Activated CD4-positive, alpha-beta T cell treated with anti-CD3 and anti-CD28 coated beads for 4 hours (primary cell): ENCODE measurements around the gene SFRP4.
"Not testable (repeated sequence)": the region's sequence is repeated elsewhere in the genome, so short reads cannot be mapped to it uniquely, and the experiment has no call there.

Experiments
- DNase-seq, 2 donors: peaks; one replicate each; pipeline ENCODE4 v3.0.0-alpha.2; 2020

The SFRP4 gene

DNA sequence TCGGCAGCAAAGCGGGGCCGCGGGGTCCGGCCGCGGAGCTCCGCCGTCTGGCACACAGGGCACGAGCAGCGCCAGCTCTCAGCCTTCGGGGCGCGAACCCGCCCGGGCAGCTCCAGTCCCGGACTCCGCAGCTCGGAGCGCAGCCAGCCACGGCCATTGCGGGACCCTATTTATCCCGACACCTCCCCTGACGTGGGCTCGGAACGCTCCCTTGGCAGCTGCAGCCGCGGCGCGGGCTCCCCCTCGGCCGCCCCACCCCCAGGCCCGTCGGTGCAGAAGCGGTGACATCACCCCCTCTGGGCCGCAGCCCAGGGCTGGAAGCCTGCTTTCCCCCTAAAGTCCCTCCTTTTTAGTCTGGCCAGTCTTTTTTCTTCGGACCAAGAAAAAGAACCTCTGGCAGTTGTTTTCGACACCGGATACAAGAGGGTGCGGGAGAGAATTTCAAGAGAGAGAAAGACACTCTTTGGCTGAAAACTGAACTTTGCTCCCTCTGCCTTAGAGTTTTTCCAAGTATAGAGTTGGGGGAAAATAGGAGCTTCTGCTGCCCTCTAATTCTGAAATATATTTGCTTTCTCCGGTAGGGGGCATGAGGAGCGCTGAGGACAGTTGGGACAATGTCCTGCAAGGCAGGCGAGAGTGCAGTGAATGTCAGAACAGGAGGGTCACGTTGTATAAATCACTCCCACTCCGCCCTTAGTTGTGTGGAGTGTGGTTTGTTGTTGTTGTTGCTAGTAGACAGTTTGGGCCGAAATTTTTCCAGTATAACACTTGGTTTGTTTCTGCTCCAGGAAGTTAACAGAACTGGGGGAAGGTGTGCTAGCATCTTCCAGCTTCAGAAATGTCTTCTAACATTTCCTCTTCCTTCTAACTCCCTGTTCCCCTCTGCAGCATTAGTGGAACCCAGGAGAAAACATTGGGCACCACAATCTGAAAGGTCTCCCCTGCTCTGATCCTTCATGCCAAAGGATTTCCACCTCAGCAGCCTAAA, at the start of gene SFRP4:
Gene SFRP4, minus strand, starts transcription at position 145 of the 988 bp plus-strand sequence. CDS start 280 bp downstream, outside the sequence.
- no peak for DNase-seq

DNA sequence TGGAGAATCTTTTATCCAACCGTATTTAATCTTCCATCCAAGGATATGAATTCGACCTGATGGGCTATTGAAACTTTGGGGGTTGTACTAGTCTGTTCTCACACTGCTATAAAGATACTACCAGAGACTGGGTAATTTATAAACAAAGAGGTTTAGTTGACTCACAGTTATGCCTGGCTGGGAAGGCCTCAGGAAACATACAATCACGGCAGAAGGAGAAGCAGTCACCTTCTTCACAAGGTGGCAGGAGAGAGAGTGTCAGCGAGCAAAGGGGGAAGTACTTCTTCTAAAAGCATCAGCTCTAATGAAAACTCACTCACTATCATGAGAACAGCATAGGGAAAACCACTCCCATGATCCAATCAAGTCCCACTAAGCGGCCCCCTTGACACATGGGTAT, 47.6 kb upstream of the SFRP4 start:
- no peak for DNase-seq

DNA sequence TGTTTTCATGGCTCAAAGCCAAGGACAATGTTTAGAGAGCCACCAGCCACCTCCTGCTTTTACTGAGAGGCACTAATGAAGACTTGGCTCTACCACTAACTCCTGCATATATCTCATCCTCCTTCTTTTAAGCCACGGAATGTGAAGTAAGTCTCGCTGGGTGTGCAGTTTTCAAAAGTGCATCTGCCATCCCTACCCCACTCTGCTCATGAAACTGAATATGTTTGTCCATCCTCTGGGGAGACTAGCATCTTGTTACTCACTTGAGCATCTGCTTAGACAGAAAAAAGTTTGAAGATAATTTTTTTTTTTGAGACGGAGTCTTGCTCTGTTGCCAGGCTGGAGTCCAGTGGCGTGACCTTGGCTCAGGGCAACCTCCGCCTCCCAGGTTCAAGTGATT, 44.6 kb upstream of the SFRP4 start:
- no peak for DNase-seq

DNA sequence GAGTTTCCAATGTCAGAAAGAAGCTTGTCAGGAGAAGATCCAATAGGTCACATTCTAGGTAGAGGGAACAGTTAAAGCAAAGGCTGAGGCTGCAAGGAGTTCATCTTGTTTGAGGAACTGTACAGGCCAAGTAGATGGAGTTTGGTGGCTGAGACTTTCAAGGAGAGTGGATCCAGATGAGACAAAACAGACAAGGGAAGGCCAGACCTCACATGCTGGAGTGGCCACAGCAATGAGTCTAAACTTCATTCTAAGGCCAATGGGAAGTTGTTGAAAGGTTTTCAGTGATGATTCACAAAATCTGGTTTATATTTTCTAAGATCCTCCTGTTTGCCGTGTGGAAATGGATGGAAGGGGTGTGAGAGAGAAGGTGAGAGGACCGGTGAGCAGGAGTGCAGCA, 43.9 kb upstream of the SFRP4 start:
- no peak for DNase-seq

DNA sequence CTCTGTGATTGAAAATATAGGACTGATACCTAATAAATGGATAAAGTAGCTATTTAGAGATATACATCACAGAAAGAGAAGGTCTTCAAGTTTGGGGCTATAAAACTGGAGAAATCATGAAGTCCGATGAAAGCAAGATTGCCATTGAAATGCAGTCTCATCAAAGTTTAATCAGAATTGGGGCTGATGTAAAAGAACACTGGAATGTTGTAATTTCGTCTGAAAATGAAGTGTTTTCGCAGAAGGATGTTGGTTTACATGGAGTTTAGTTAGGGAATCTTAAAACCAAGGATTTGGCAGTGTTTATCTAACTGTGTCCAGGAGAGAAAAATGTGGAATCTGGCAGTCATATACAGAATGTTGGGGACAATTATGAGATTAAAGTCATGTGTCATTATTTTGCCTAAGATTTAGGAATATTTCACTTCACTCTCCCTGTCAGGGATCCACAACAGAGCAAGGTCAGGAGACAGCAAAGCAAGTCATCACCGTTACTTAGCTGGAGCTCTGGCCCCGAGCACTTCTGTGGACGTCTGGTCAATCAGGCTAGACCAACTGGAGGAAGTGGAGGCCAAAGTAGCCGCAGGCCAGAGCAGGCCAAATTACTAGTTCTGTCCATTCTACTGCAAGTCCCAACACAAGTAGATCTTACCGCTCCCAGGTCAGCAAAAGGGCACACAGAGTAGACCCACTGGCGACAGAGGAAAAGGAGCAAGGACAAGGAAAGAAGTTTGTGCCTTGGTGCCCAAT, 40.8 kb upstream of the SFRP4 start:
- no peak for DNase-seq

DNA sequence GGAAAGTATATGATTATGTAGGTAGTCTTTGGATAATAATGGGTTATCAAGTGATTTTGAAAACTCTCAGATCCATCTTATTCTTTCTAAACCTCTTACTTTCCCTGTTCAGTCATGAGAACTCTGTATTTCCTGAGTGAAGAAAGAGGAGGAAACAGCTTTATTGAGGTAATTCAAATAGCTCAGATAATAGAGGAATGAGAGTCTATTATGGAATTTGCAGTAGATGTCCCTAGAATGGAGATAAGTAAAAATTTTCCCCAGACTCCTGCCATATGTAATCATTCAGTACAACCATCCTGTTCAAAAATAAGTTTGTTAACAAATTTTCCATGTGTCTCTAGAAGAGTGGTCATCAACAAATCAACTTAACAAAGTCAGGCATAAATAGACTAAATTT, 40.2 kb upstream of the SFRP4 start:
- DNase-seq: no peak

DNA sequence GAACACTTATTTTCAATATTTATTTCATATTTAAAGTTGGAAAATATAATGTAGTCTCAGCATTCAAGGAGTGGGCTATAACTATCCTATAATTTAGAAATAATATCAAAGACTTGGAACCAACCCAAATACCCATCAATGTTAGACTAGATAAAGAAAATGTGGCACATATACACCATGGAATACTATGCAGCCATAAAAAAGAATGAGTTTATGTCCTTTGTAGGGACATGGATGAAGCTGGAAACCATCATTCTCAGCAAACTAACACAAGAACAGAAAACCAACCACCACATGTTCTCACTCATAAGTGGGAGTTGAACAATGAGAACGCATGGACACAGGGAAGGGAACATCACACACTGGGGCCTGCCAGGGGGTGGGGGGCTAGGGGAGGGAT, 37.6 kb upstream of the SFRP4 start:
- DNase-seq: not testable (repeated sequence)

DNA sequence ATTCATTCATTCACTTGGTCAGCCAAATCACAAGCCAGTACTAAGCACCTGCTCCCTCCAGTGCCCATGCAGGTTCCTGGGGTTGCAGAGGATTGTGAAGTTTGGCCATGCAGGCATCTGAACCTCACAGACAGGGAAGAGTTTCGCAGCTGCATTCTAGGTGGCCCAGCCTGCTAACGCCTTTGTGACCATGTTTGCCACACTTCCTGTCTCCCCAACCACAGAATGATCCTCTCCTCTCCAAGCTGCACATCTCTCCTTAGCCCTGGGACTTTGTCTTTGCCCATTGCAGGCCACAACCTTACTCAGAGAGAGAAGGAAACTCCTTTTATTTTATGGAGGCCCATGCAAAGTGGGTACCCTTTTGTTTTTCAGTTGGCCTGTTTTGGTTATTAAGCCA, 35.6 kb upstream of the SFRP4 start:
- DNase-seq: no peak

DNA sequence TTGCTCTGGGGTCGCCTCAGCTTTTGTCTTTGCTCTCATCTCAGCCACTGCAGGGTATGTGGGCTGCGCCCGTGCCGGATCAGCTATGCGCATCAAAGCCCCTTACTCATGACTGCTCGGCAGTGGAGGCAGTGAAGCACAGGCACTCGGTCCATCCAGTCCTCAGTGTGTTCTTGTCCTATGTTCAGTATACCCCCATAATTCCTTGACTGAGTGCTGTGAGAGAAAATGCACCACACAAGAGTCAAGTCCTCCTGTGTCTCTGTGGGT, 31.3 kb upstream of the SFRP4 start:
- no peak for DNase-seq

DNA sequence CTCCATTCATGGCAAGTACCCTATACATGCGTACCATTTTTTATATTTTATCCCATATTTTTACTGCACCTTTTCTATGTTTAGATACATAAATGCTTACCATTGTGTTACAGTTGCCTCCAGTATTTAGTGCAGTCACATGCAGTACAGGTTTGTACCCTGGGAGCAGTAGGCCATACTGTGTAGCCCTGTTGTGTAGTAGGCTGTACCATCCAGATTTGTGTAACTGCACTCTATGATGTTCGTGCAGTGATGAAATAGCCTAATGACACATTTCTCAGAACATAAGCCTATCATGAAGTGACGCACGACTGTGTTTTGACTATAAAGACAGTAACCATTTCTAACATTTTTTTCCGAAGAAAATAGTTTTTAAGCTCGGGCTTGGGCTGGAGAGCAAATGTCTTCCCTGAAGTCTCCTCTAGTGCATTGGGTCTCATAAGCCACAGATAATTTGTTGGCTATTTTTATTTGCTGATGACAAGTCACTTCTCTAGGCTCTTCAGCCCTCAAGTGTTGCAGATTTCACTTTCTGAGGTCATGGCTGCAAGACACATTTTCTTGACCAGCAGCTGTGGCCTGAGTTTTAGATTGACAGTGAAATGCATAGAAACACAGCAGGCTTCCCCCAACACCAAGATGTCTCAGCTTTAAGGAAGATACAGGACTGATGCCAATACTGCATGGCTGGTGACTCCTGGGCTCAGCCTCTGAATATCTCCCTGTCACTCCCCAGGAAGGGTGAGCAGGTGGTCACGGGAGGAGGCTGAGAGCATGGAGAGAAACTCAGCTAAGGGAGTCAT, 30.7 kb upstream of the SFRP4 start:
- DNase-seq: no peak

DNA sequence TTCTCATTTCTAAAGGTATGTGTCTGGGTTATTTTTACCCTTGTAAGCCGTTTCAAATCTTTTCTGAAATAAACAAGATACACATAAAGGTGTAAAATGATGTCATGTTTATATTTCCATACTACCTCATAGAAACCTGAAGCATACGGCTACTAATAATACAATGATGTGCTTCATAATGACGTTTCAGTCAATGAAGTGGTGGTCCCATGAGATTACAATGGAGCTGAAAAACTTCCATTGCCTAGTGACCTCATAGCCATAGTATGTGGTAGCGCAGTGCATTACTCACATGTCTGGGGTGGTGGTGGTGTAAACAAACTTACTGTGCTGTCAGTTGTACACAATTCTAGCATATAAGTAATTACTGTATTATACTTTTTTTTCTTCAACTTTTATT, 28.7 kb upstream of the SFRP4 start:
- DNase-seq: no peak

DNA sequence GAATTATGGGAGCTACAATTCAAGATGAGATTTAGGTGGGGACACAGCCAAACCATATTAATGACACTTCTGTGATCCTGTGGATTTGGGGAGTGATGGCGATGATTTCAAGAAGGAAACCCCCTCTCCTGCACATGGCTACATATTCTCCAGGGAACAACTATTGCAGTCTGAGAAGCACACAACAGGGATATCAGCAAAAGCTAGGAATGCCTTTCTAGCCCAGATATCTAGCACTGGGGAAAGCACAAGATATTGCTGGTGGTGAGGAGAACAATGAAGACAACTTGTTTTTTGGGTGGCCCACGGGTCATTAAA, 28.1 kb upstream of the SFRP4 start:
- no peak for DNase-seq

DNA sequence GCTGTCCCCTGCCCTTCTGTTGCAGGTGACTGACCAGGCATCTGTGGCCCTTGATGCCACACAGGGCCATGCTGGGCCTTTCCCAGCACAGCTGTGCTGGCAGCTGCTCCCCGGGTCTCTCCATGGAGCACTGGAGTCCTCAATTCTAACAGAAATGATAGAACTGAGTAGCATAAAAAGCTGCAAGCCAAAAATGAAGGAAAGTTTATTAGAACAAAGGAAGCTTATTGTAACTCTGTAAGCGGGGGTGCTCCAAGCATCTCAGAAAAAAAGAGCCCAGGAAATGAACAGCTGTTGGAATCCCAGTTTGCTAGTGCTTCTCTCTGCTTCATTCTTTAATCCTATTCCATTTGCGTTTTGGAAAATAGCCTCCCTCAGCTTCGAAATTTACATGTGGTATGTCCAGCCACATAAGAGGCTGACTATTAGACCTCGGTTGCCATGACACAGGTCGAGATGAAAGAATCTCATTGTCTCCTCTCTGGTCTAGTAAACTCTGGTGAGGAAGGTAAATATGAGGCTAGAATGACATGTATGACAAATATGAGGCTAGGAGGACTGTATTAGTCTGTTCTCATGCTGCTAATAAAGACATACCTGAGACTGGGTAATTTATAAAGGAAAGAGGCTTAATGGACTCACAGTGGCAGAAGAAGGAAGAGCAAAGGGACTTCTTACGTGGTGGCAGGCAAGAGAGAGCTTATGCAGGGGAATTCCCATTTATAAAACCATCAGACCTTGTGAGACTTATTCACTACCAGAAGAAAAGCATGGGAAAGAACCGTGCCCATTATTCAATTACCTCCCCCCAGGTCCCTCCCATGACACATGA, 27.5 kb upstream of the SFRP4 start:
- no peak for DNase-seq

DNA sequence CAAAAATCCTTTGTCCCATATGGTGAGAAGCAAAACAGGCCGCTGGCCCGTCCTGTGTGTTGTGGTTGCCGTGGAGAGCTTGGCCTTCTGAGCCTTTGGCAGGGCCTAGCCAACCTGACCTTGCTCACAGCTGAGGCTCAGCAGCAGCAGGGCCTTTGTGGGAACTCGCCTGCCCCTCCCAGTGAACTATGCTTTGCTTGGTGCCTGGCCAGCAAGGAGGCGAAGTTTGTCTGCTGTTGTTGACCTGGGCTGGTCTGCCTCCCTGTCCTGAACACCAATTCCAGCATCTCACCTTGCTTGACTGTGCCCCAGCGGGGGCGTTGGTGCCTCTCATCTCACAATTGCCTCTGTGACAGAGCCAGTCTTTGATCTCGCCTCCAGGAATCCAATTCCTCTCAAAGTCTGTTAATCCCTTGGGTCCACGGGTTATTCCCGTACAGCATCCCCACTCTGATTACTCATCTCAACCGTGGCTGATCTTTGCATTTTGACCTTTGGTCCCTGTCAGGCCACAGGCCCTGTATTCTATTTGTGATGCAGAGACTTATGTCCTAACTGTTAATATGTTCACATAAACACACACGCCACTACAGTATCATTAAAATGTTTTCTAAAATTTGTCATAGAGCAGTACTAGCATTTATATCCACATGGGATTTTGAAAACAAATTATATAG, 26.5 kb upstream of the SFRP4 start:
- DNase-seq: no peak

DNA sequence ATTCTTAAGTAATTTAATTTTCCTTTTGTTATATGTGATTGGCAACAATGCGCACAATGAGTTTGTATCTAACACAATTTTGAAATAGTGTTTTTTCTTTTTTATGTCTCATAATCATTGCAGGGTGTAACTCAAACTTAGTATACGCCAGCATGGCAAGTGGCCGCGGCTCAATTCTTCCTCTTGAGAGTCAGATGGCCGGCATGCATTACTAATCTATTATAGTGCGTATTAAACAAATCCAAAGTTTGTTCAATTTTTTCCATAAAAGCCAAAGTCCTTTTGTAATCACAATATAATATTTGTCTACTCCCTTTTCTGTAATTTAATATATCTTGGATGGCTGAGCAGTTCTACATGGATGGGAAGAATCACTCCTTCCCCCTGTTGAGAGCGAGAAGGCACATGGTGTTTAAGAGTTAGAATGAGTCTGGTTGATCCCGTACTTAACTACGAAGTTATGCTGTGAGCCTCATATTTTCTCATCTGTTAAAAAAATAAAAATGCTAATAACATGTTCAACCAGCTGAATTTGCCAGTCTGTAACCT, 16.5 kb upstream of the SFRP4 start:
- no peak for DNase-seq

DNA sequence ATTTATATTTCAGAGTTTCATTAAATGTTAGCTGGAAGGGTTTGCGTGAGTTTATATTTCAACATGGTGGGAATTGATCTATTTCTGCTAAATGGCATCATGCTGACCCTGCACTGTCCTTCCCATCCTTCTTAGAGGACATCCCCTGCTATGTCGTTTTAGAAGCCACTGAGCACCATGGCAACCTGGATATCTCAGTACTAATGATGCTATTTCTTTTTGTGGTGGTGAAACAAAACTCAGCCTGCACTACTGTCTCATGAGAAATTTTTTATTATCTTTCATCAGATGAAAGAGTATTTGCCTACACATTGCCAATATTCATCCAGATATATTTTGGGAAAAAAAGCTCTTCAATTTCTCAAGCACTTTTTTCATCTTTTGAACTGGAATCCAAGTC, 15.9 kb upstream of the SFRP4 start:
- DNase-seq: no peak

DNA sequence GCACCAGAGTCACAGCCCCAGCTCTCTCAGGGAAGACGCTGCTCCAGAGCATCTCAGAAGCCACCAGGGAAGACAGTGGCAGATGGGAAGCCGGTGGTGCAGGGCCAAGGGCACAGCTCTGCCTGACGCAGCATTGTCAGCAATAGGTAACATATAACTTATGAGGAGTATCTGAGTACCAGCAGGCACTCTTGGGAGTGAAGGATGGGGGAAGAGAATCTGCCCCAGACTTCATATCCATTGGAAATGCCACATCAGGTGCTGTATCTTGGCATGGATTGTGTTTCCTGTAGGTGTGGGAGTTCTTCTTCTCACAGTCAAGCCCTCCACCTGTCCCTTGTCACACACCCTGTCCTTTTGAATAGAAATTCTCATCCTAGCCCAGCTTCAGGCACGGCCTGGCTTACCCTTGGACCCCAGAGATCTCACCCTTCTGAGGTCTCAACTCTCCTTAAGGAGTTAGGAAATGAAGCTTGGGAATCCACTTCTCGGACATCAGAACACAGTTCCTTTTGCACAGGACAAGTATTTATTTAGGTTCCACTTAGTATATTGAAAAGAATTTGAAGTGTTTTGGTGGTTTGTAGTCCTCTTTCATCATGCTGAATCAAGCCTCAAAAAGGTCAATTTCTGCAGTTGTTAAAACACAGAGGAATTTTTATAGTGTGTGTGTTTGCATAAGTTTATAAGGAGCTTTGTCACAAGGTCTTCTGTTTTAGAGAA, 13.8 kb upstream of the SFRP4 start:
- no peak for DNase-seq

DNA sequence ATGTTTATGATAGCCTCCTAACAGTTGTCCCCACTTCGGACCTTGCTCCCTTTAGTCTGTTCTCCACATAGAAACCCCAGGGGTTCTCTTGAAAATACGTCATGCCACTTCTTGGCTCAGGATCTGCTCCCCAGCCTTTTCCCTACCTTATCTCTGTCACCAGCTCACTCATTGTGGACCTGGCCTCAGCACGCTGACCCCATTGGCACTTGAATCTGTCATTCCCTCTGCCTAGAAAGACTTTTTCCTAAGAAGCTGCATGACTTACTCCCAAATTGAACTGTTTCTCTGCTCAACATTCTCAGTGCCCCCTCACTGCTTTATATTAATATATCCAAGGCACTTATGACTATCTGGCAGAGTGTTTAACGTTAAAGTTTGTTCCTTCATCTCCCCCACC, 12.3 kb upstream of the SFRP4 start:
- no peak for DNase-seq

DNA sequence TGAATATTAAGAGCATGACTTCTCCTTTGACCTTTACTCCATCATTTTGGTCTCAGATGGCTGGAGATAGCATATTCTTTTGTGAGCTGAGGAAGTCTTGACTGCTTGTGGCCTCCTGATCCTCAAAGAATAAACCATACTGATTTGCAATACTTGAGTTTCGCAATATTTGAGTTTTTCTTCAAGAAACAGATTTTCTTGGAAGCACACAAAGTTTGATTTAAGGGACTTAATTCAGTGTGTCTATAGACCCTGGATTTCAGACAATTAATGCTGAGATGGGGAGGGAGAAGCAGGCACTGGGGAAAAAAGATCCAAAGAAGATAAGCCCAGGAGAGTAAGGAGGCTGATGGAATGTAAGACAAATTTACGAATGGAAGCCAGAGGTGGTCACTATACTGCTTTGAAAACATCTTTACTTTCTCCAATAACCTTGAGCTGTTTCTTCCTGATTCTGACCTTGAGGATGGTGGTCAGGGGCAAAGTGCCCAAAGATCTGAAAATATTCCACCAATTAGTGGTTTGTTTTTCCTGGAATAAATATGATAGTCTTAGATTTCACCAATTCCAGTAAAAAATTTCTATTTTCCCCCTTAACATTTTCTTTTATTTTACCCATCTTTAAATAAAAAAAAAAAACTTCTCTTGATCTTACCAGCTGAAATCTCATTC, 11.3 kb upstream of the SFRP4 start:
- no peak for DNase-seq

DNA sequence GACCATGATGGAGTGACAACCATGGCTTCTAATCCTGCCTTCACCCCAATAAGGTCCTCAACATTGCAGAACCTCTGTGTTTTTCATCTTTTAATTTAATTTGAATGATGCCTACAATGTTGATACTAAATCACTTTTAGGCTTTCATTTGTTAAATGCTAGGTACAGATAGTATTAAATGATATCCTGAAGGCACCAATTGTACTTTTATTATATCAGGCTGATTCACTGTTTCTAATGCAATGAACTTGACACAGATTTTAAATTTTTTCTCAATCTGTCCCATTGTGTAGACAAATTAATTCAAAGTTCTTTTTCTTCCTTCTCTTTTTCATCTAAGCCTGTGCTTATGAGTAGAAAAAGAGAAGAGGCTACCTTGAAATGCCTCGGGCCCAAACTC, 9.0 kb upstream of the SFRP4 start:
- DNase-seq: no peak
